HEK293 (cell line): ENCODE results near the gene HSD17B2.

Experiments used
- CTCF ChIA-PET: fragments of 350-600 bp; formaldehyde crosslinking; extraction: SDS; loops from one replicate; lab custom pipeline; 2021; ENCODE audit warnings: antibody characterized with exemption; lab: Yijun Ruan, JAX
- POLR2A ChIA-PET: fragments of 300-600 bp; formaldehyde crosslinking; extraction: SDS; loops from one replicate; lab custom pipeline; 2020; ENCODE audit warnings: antibody characterized with exemption, inconsistent platforms; lab: Yijun Ruan, JAX
- H3K27ac ChIP-seq: fragments of 200-500 bp; sonication (Bioruptor generic); 2 replicates; pipeline ENCODE4 v1.5.1; 2014; ENCODE audit warnings: low read depth, low read length, control low read depth, inconsistent platforms; ENCODE audit errors: extremely low read depth
- H3K36me3 ChIP-seq, 2 experiments: fragments of 200-500 bp in 1 of 2; sonication (Bioruptor generic) in 1 of 2; 1 replicate in 1 of 2; 2 replicates in 1 of 2; pipeline ENCODE4 v1.5.1; 2014 to 2017; ENCODE audit warnings: inconsistent platforms in 2 of 2, low read length in 2 of 2; ENCODE audit not compliant: control insufficient read depth in 2 of 2, insufficient read depth in 1 of 2
- H3K4me1 ChIP-seq: fragments of 200-500 bp; sonication (Bioruptor generic); 2 replicates; pipeline ENCODE4 v1.5.1; 2014; ENCODE audit warnings: mild to moderate bottlenecking, low read length, inconsistent platforms; ENCODE audit not compliant: control insufficient read depth, insufficient read depth
- H3K4me3 ChIP-seq: 2 replicates; pipeline ENCODE4 v1.5.1; 2011; ENCODE audit warnings: low read depth, mild to moderate bottlenecking, control low read depth, low read length, moderate library complexity
- H3K9me3 ChIP-seq: fragments of 200-500 bp; sonication (Bioruptor generic); 2 replicates; pipeline ENCODE4 v1.5.1; 2014; ENCODE audit warnings: low read depth, low read length, inconsistent platforms; ENCODE audit not compliant: control insufficient read depth, insufficient read depth
- GFI1B ChIP-seq: fragments of 450-650 bp; formaldehyde crosslinking; IDR thresholded peaks from 2 replicates; pipeline ENCODE4 v1.5.1; 2016; ENCODE audit warnings: missing biosample characterization, missing genetic modification characterization
- MYNN ChIP-seq: fragments of 450-650 bp; formaldehyde crosslinking; IDR thresholded peaks from 2 replicates; pipeline ENCODE4 v1.5.1; 2016; ENCODE audit warnings: missing biosample characterization, missing genetic modification characterization, borderline replicate concordance
- PRDM10 ChIP-seq: fragments of 450-650 bp; formaldehyde crosslinking; IDR thresholded peaks from 2 replicates; pipeline ENCODE4 v1.5.1; 2016; ENCODE audit warnings: missing biosample characterization, missing genetic modification characterization
- PRDM2 ChIP-seq: fragments of 450-650 bp; formaldehyde crosslinking; IDR thresholded peaks from 2 replicates; pipeline ENCODE4 v1.5.1; 2016; ENCODE audit warnings: missing biosample characterization, missing genetic modification characterization, borderline replicate concordance
- ZBTB7A ChIP-seq: fragments of 450-650 bp; formaldehyde crosslinking; IDR thresholded peaks from 2 replicates; pipeline ENCODE4 v1.5.1; 2016; ENCODE audit warnings: low read depth, missing biosample characterization, missing genetic modification characterization
- ZFP37 ChIP-seq: fragments of 450-650 bp; formaldehyde crosslinking; IDR thresholded peaks from 2 replicates; pipeline ENCODE4 v1.5.1; 2016; ENCODE audit warnings: missing biosample characterization, missing genetic modification characterization
- ZNF148 ChIP-seq: fragments of 450-650 bp; formaldehyde crosslinking; IDR thresholded peaks from 2 replicates; pipeline ENCODE4 v1.5.0; 2017; ENCODE audit warnings: missing biosample characterization, missing genetic modification characterization, borderline replicate concordance
- ZNF202 ChIP-seq: fragments of 450-650 bp; formaldehyde crosslinking; IDR thresholded peaks from 2 replicates; pipeline ENCODE4 v1.5.1; 2016; ENCODE audit warnings: missing biosample characterization, missing genetic modification characterization, borderline replicate concordance
- ZNF221 ChIP-seq: fragments of 450-650 bp; formaldehyde crosslinking; IDR thresholded peaks from 2 replicates; pipeline ENCODE4 v1.5.1; 2017; ENCODE audit warnings: missing biosample characterization, missing genetic modification characterization, borderline replicate concordance
- ZNF274 ChIP-seq, 2 experiments: fragments of 200-500 bp in 1 of 2; fragments of 450-650 bp in 1 of 2; sonication (Bioruptor generic) in 1 of 2; formaldehyde crosslinking in 1 of 2; IDR thresholded peaks; 2 replicates each; pipeline versions ENCODE4 v1.5.1 to v1.6.1; 2014 to 2016; ENCODE audit warnings: borderline replicate concordance in 1 of 2, inconsistent platforms in 1 of 2, low read length in 1 of 2, missing biosample characterization in 1 of 2, missing genetic modification characterization in 1 of 2
- ZNF335 ChIP-seq: fragments of 450-650 bp; formaldehyde crosslinking; conservative IDR thresholded peaks from 2 replicates; pipeline ENCODE4 v1.5.1; 2016; ENCODE audit warnings: missing biosample characterization, missing genetic modification characterization
- ZNF677 ChIP-seq: fragments of 450-650 bp; IDR thresholded peaks from 2 replicates; pipeline ENCODE4 v1.5.0; 2018; ENCODE audit warnings: missing biosample characterization, mild to moderate bottlenecking, missing genetic modification characterization, moderate library complexity
- ZNF776 ChIP-seq: fragments of 450-650 bp; formaldehyde crosslinking; IDR thresholded peaks from 2 replicates; pipeline ENCODE4 v1.5.0; 2017; ENCODE audit warnings: missing biosample characterization, missing genetic modification characterization, borderline replicate concordance
- ZSCAN30 ChIP-seq: fragments of 450-650 bp; IDR thresholded peaks from 2 replicates; pipeline ENCODE4 v1.5.1; 2018; ENCODE audit warnings: missing biosample characterization, mild to moderate bottlenecking, missing genetic modification characterization, moderate library complexity

The HSD17B2 gene

GRCh38 chr16:82136956-82137821 lies 102.1 kb downstream of the HSD17B2 start:
- H3K4me1 ChIP-seq: peaks cover 7% of the 10 kb centered on the region
- no peak overlapping the region for H3K27ac ChIP-seq
- no peak overlapping the region for H3K4me3 ChIP-seq
- H3K36me3 ChIP-seq: peaks cover 0 to 11% of the 10 kb centered on the region in 2 experiments; a peak in 1 of 3 replicates
- POLR2A ChIA-PET: no interaction called here
- CTCF ChIA-PET: no interaction called here
- TF ChIP-seq MYNN (tag by site-specific recombination): no peak
- no peak for TF ChIP-seq ZNF677 (tag by site-specific recombination)
- no peaks in the 10 kb centered on the region for H3K9me3 ChIP-seq

GRCh38 chr16:82137822-82138167 lies 102.7 kb downstream of the HSD17B2 start:
- no peak overlapping the region for H3K4me3 ChIP-seq
- POLR2A ChIA-PET: no interaction called here
- H3K4me1 ChIP-seq: peaks cover 7% of the 10 kb centered on the region
- no peaks in the 10 kb centered on the region for H3K9me3 ChIP-seq
- no peak overlapping the region for H3K27ac ChIP-seq
- H3K36me3 ChIP-seq: peaks cover 0 to 11% of the 10 kb centered on the region in 2 experiments; a peak in 1 of 3 replicates
- TF ChIP-seq ZBTB7A (tag by site-specific recombination) (no peak), PRDM2 (tag by site-specific recombination) (no peak), ZNF202 (tag by site-specific recombination) (no peak), ZNF335 (tag by site-specific recombination) (no peak), ZNF274 (IDR thresholded peaks at IDR 0.05; ENCODE audit: low read length) (no peak), ZNF274 (tag by site-specific recombination; IDR thresholded peaks at IDR 0.05; ENCODE audit: borderline replicate concordance) (no peak), ZNF776 (tag by site-specific recombination) (no peak), GFI1B (tag by site-specific recombination) (no peak), ZFP37 (no peak), ZSCAN30 (no peak), ZNF148 (tag by site-specific recombination) (no peak), PRDM10 (no peak), ZNF221 (tag by site-specific recombination) (no peak)
- CTCF ChIA-PET: no interaction called here
